H1 (cell line): ENCODE results near the gene COL28A1. TPM values are rescaled to one million over a fixed set of nuclear protein-coding genes. Genes with fewer than 3 reads are reported as not detected.

Experiments used
- SAP30 ChIP-seq: fragments of 300-600 bp; sonication (generic); IDR thresholded peaks from 2 replicates; pipeline ENCODE4 v1.7.1; 2012; ENCODE audit warnings: low read length, moderate library complexity, mild to moderate bottlenecking, inconsistent platforms; ENCODE audit not compliant: insufficient read depth, insufficient replicate concordance
- polyA plus RNA-seq, 7 experiments: library from polyadenylated mRNA; depleted of rRNA in 3 of 7; stranded (reverse) in 5 of 7; unstranded in 2 of 7; fragments of >200 nt in 5 of 7; fragments of 200-250 nt in 2 of 7; gene quantifications; 1 replicate in 5 of 7; 2 replicates in 1 of 7; 4 replicates in 1 of 7; pipeline versions ENCODE4 v1.2.1 to v1.2.3, GENCODE V29; 2011 to 2013; ENCODE audit warnings: missing spikeins in 2 of 7, mixed read lengths in 2 of 7
- total RNA-seq: library from RNA; stranded (reverse); fragmentation: NEBNext Ultra II Directional; extraction: Animal tissue kit (Norgen Biotek cat#: 25700); gene quantifications from 2 replicates; pipeline ENCODE4 v1.2.1, GENCODE V29; 2021

COL28A1 gene
- total and polyA plus RNA-seq, 2 of the 8 experiments (the other 6 are each of a cell fraction or from before 2014, with no cell fraction given): 0.22 to 0.38 TPM

DNA sequence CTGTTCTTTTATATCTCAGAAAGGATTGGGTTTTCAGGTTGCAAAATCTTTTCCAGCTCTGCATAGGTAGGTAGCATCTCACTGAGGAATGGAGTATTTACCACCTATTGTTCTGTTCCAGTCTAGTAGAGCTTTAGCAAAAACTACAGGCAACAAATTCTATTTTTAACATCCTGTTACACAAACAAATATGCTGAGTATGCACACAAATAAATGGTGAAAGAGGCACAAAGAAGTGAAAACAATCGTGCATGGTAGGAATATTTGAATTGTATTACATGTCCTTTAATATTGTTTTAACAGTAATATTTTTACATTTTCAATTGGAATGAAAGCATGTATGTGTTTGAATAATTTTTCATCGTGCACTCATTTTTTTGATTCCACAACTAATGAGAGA is 16.5 kb upstream of the COL28A1 start (continued):
- TF ChIP-seq SAP30: no peak
